ENCODE results near the gene ANO3.
A peak's percentile ranks its signal among the peaks of the same experiment; 100 is the strongest.

Gene ANO3

DNA sequence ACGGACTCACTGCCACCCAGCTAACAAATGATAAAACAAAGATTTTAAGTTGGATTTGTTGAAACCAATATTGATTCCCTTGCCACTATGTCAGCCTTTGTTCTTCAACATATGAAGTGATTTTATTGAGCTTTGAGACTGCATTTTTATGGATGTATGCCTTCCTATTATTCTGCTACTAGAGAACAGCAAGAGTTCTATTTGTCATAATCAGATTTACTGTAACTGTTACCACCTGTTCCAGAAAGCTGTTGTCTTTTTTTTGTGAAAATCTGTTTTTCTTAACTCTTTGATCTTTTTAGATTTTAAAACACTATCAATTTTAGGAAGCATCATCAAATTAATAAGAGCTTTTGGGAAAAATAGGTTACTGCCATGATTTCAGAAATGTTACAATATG, 125.7 kb downstream of the ANO3 start:
- TF ChIP-seq CTCF (IDR thresholded peaks at IDR 0.05; ENCODE audit: control insufficient read depth, extremely low read depth, insufficient read depth), result no peak
- H3K4me3 ChIP-seq (ENCODE audit: low read depth, low read length), result no peak overlapping the region
- no peak for DNase-seq (ENCODE audit: low read depth)

DNA sequence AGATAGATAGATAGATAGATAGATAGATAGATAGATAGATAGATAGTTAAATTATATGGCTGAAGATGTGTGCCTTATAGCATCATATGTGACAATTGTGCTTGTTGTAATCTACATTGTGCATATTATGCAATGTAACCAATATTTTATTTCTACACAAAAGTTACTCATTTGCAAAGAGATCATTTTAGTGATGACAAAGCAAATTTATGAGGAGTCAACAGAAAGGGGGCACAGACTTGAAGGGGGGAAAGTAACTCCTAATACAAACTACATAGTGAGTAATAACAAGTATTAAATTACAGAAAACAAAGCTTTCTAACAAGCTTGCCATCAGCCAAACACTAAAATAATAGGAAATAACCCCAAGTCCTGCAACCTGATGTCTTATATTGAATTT, 133.3 kb downstream of the ANO3 start:
- TF ChIP-seq CTCF (IDR thresholded peaks at IDR 0.05; ENCODE audit: control insufficient read depth, extremely low read depth, insufficient read depth), result no peak
- DNase-seq (ENCODE audit: low read depth), result no peak
- H3K4me3 ChIP-seq (ENCODE audit: low read depth, low read length), result no peak overlapping the region

- no peak for TF ChIP-seq CTCF (IDR thresholded peaks at IDR 0.05; ENCODE audit: control insufficient read depth, extremely low read depth, insufficient read depth)
- DNase-seq (ENCODE audit: low read depth), result no peak
- H3K4me3 ChIP-seq (ENCODE audit: low read depth, low read length), result no peak overlapping the region
Measured at GRCh38 chr11:26467506-26467905, 135.6 kb downstream of the ANO3 start.

DNA sequence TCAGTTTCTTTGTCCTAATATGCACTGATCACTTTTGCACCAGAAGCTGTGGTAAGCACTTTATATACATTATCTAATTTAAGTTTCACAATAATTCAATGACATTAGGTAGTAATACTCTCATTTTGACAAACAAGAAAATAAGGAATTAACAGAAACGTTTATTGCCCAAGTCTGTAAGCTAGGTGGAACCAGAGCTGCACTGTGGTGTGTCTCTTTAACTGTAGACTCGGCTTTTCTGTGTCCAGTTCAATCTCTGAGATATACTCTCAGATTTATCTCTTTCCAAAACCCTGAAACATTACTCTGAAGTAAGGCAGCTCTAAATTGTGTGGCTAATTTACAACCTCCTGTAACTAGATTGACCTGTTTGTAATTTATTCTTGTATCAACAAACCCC, 139.1 kb downstream of the ANO3 start:
- H3K4me3 ChIP-seq (ENCODE audit: low read depth, low read length), result no peak overlapping the region
- TF ChIP-seq CTCF (IDR thresholded peaks at IDR 0.05; ENCODE audit: control insufficient read depth, extremely low read depth, insufficient read depth), result peak; percentile 38; the same call in 1 of the 2 replicates
- DNase-seq (ENCODE audit: low read depth), result no peak

DNA sequence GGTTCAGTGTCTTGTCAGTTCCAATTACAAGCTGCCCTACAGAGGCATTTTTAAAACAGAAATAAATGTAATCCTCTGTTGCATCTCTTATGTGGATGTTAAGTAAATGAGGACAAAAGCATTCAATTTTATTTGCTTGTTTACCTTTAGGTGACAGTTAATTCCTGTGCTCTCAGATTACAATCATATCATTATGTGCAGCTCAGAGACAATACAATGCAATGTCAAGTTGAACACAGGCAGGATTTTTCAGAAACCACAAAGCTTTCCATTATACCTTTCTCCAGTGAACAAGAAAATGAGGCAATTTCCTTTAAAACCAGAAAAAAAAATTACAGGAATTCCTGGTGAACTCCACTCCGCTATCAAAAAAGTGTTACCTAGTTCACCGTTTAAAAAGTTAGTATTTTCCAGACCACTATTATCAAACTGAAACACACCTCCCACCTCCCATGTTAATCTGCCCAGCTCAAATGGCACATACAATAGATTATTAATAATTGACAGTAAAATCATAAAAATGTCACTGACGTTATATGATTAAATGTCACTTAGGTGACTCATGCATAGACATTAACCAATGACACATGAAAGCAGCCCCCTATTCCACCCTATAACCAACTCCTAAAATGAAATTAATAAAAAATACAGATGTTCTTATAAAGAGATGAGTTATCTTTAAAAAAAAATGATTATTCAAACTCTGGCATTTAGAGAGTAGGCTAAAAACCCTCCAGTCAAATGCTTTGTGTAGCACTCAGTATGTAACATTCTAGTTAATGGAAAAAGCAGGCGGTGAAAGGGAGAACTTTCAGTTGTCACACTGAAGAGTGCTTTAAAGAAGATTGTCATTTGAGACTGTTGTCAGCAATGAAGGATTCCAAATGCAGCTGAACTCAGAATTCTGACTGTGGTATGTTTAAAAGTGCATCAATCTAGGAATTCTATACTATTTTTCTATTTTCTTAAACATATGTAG, 141.6 kb downstream of the ANO3 start:
- peak; percentile 17 for DNase-seq (ENCODE audit: low read depth)
- TF ChIP-seq CTCF (IDR thresholded peaks at IDR 0.05; ENCODE audit: control insufficient read depth, extremely low read depth, insufficient read depth), result no peak
- no peak overlapping the region for H3K4me3 ChIP-seq (ENCODE audit: low read depth, low read length)

GRCh38 chr11:26474401-26474800, 142.5 kb downstream of the ANO3 start:
- no peak for TF ChIP-seq CTCF (IDR thresholded peaks at IDR 0.05; ENCODE audit: control insufficient read depth, extremely low read depth, insufficient read depth)
- no peak overlapping the region for H3K4me3 ChIP-seq (ENCODE audit: low read depth, low read length)
- no peak for DNase-seq (ENCODE audit: low read depth)
